GM23338 (cell line): ENCODE results near the gene HEPACAM2. TPM values are rescaled to one million over a fixed set of nuclear protein-coding genes. Genes with fewer than 3 reads are reported as not detected.
A peak's percentile ranks its signal among the peaks of the same experiment; 100 is the strongest.

Experiments
- ATAC-seq: fragments of 200-7000 bp; cut with Tn5 transposase; 3 replicates; pipeline ENCODE4 v1.9.1; 2020
- DNase-seq: peaks from one replicate; pipeline ENCODE4 v3.0.0-alpha.2; 2015; ENCODE audit warnings: low spot score
- H2AFZ ChIP-seq: fragments of 200-600 bp; sonication (generic); 2 replicates; pipeline ENCODE4 v1.8.0; 2016; ENCODE audit warnings: antibody characterized with exemption, mild to moderate bottlenecking, moderate library complexity
- H3F3A ChIP-seq: fragments of 200-600 bp; sonication (generic); replicated peaks from 2 replicates; pipeline ENCODE4 v1.8.0; 2017; ENCODE audit warnings: antibody characterized with exemption, mixed run types, low read depth
- H3K27ac ChIP-seq: fragments of 200-600 bp; sonication (generic); 2 replicates; pipeline ENCODE4 v1.6.1; 2016; ENCODE audit warnings: low read depth
- H3K27me3 ChIP-seq: fragments of 200-600 bp; sonication (generic); 2 replicates; pipeline ENCODE4 v1.8.0; 2016; ENCODE audit warnings: mild to moderate bottlenecking, mixed run types, moderate library complexity; ENCODE audit not compliant: insufficient read depth
- H3K36me3 ChIP-seq: fragments of 200-600 bp; sonication (generic); 2 replicates; pipeline ENCODE4 v1.8.0; 2016; ENCODE audit warnings: mild to moderate bottlenecking; ENCODE audit not compliant: insufficient read depth
- H3K4me1 ChIP-seq: fragments of 200-600 bp; sonication (generic); 2 replicates; pipeline ENCODE4 v1.8.0; 2016; ENCODE audit warnings: mild to moderate bottlenecking, moderate library complexity; ENCODE audit not compliant: insufficient read depth
- H3K4me2 ChIP-seq: fragments of 200-600 bp; sonication (generic); 2 replicates; pipeline ENCODE4 v1.7.1; 2017; ENCODE audit warnings: mixed run types
- H3K4me3 ChIP-seq: fragments of 200-600 bp; sonication (generic); 2 replicates; pipeline ENCODE4 v1.6.1; 2016; ENCODE audit warnings: mixed run types
- H3K79me2 ChIP-seq: fragments of 200-600 bp; sonication (generic); replicated peaks from 2 replicates; pipeline ENCODE4 v1.8.0; 2017; ENCODE audit warnings: mild to moderate bottlenecking; ENCODE audit not compliant: insufficient read depth
- H3K9me2 ChIP-seq: fragments of 200-600 bp; sonication (generic); 2 replicates; pipeline ENCODE4 v1.8.0; 2017; ENCODE audit not compliant: insufficient read depth
- H4K20me1 ChIP-seq: fragments of 200-600 bp; sonication (generic); replicated peaks from 2 replicates; pipeline ENCODE4 v1.8.0; 2017; ENCODE audit warnings: mild to moderate bottlenecking; ENCODE audit not compliant: insufficient read depth
- H3K27ac Mint-ChIP-seq: 2 replicates; pipeline ENCODE4 v1.8.0; 2020; ENCODE audit warnings: inconsistent platforms, mild to moderate bottlenecking, moderate library complexity, mixed read lengths
- H3K27me3 Mint-ChIP-seq: 3 replicates; pipeline ENCODE4 v1.8.0; 2022; ENCODE audit warnings: low read depth, mild to moderate bottlenecking, moderate library complexity, mixed read lengths, inconsistent platforms; ENCODE audit not compliant: insufficient read depth, poor library complexity
- H3K36me3 Mint-ChIP-seq: 3 replicates; pipeline ENCODE4 v1.8.0; 2021; ENCODE audit warnings: low read depth, mild to moderate bottlenecking, inconsistent platforms, moderate library complexity, mixed read lengths
- H3K4me1 Mint-ChIP-seq: 3 replicates; pipeline ENCODE4 v1.8.0; 2020; ENCODE audit warnings: mild to moderate bottlenecking, inconsistent platforms, mixed read lengths
- H3K4me3 Mint-ChIP-seq: 3 replicates; pipeline ENCODE4 v1.8.0; 2021; ENCODE audit warnings: moderate library complexity, mild to moderate bottlenecking, inconsistent platforms, mixed read lengths
- H3K9me3 Mint-ChIP-seq: 3 replicates; pipeline ENCODE4 v1.8.0; 2020; ENCODE audit warnings: moderate library complexity, mild to moderate bottlenecking, inconsistent platforms, mixed read lengths
- CTCF ChIP-seq, 2 experiments: fragments of 200-600 bp in 1 of 2; sonication (generic) in 1 of 2; conservative IDR thresholded peaks; 2 replicates each; pipeline versions ENCODE4 v1.5.1 to v1.6.1; 2016 to 2017; ENCODE audit warnings: antibody characterized with exemption in 2 of 2, low read depth in 2 of 2, mild to moderate bottlenecking in 2 of 2, moderate library complexity in 1 of 2
- ETS1 ChIP-seq: IDR thresholded peaks from 2 replicates; pipeline ENCODE4 v1.6.1; 2016; ENCODE audit warnings: antibody characterized with exemption
- EZH2 ChIP-seq: fragments of 200-600 bp; sonication (generic); IDR thresholded peaks from one replicate; pipeline ENCODE4 v1.8.0; 2017; ENCODE audit warnings: antibody characterized with exemption, mild to moderate bottlenecking, low read depth; ENCODE audit not compliant: unreplicated experiment
- EZH2phosphoT487 ChIP-seq: fragments of 200-600 bp; sonication (generic); IDR thresholded peaks from one replicate; pipeline ENCODE4 v1.8.1; 2018; ENCODE audit warnings: antibody characterized with exemption; ENCODE audit not compliant: unreplicated experiment
- ZNF114 ChIP-seq: fragments of 250-450 bp; sonication (Bioruptor Pico); IDR thresholded peaks from 2 replicates; pipeline ENCODE4 v1.5.0; 2020; ENCODE audit warnings: mild to moderate bottlenecking, moderate library complexity
- polyA plus RNA-seq: library from polyadenylated mRNA; unstranded; fragments of >200 nt; fragmentation: Nextera tagmentation; extraction: Ambion mirVana; gene quantifications from 2 replicates; pipeline ENCODE4 v1.2.1, GENCODE V29; 2016
- total RNA-seq: library from RNA; depleted of rRNA; stranded (reverse); fragments of >200 nt; shearing (Covaris generic); gene quantifications from 2 replicates; pipeline ENCODE4 v1.2.3, GENCODE V29; 2014

HEPACAM2 gene
- total and polyA plus RNA-seq, 2 experiments from 2014 or later: not detected

DNA sequence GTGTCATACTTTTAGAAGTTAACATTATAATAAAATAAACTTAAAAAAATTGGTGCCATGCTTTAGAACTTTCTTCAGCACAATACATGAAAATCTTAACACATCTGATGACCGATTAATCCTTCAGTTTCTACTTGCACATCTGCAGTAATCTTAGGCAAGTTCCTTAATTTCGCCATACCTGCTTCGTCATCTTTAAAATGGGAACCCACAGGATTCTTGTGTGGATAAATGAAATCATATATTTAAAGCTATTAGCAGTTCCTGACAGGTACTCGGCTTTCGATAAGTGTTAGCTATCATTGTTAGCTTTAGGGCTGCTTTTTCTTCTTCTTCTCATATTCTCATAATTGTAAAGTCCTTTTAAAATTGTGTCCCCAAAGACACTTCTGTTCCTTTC is 5.0 kb upstream of the HEPACAM2 start:
- Histone ChIP-seq H3F3A (no peaks in the 10 kb centered on the region), H3K27me3 (no peaks in the 10 kb centered on the region), H3K4me2 (peak overlapping the region; percentile 74), H3K27ac (no peak overlapping the region), H3K4me3 (peak overlapping the region; percentile 67), H2AFZ (peak overlapping the region; percentile 73), H3K79me2 (peaks cover 21% of the 10 kb centered on the region; the same call in 1 of the 2 replicates), H3K4me1 (no peaks in the 10 kb centered on the region), H4K20me1 (no peaks in the 10 kb centered on the region), H3K9me2 (no peaks in the 10 kb centered on the region), H3K36me3 (no peaks in the 10 kb centered on the region)
- DNase-seq (no peak), ATAC-seq (no peak)
- TF ChIP-seq EZH2 (no peak), EZH2phosphoT487 (no peak), ZNF114 (no peak), CTCF (conservative IDR thresholded peaks at IDR 0.05; ENCODE audit: low read depth in 2 of 2) (no peak)
- Mint-ChIP-seq H3K27me3 (no peaks in the 10 kb centered on the region), H3K9me3 (no peaks in the 10 kb centered on the region), H3K36me3 (no peaks in the 10 kb centered on the region), H3K4me1 (no peaks in the 10 kb centered on the region), H3K4me3 (peak overlapping the region; percentile 94), H3K27ac (no peak overlapping the region)

GRCh38 chr7:93228302-93228701 is 2.0 kb upstream of the HEPACAM2 start:
- no peaks in the 10 kb centered on the region for H3K27me3 Mint-ChIP-seq
- peaks cover 7% of the 10 kb centered on the region; the same call in 1 of the 2 replicates for H3K79me2 ChIP-seq
- H3K9me3 Mint-ChIP-seq: no peaks in the 10 kb centered on the region
- H3K4me3 Mint-ChIP-seq: no peak overlapping the region
- ATAC-seq (no peak), DNase-seq (peak; percentile 80)
- H3K27ac ChIP-seq: no peak overlapping the region
- no peaks in the 10 kb centered on the region for H3K36me3 Mint-ChIP-seq
- no peaks in the 10 kb centered on the region for H4K20me1 ChIP-seq
- no peaks in the 10 kb centered on the region for H3K4me1 Mint-ChIP-seq
- H3K36me3 ChIP-seq: no peaks in the 10 kb centered on the region
- no peaks in the 10 kb centered on the region for H3K9me2 ChIP-seq
- H3K4me1 ChIP-seq: no peaks in the 10 kb centered on the region
- H3F3A ChIP-seq: no peaks in the 10 kb centered on the region
- no peak overlapping the region for H3K4me2 ChIP-seq
- peak overlapping the region; percentile 33; the same call in 1 of the 2 replicates for H2AFZ ChIP-seq
- no peaks in the 10 kb centered on the region for H3K27me3 ChIP-seq
- no peak overlapping the region for H3K4me3 ChIP-seq
- TF ChIP-seq CTCF (conservative IDR thresholded peaks at IDR 0.05; ENCODE audit: low read depth in 2 of 2) (peak; percentile 68 to 86), ETS1 (no peak), EZH2phosphoT487 (no peak)
- H3K27ac Mint-ChIP-seq: peak overlapping the region; percentile 83
